Vagina (tissue), 2 donors: ENCODE results near the gene UMOD.

Experiments
- POLR2A ChIP-seq, 2 donors: fragments of 450-650 bp; IDR thresholded peaks; one replicate each; pipeline ENCODE4 v1.6.1; 2017; ENCODE audit warnings: antibody characterized with exemption in 2 of 2, mild to moderate bottlenecking in 2 of 2, moderate library complexity in 2 of 2
- TF ChIP-seq, protein P1 (sequence below), 3 experiments: fragments of 450-650 bp in 2 of 3; fragments of 200-600 bp in 1 of 3; sonication (generic) in 1 of 3; IDR thresholded peaks; one replicate each; pipeline ENCODE4 v1.5.1; 2017 to 2019; ENCODE audit warnings: antibody characterized with exemption in 3 of 3, mild to moderate bottlenecking in 2 of 3, moderate library complexity in 2 of 3

DNA sequence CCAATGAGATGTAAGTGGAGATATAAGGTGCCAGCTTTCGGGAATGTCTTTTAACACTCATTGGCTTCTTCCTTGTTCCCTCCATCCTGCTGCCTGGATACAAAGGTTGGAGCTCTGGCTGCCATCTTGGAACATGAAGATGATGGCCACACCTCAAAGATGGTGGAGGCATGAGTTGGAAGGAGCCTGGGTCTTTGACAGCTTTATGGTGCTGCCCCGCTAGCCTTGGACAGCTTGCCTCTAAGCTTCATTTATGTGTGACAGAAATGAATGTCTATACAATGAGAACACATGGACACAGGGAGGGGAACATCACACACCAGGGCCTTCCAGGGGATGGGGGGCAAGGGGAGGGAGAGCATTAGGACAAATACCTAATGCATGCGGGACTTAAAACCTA is 38.8 kb downstream of the UMOD start:
- TF ChIP-seq, protein P1, sequence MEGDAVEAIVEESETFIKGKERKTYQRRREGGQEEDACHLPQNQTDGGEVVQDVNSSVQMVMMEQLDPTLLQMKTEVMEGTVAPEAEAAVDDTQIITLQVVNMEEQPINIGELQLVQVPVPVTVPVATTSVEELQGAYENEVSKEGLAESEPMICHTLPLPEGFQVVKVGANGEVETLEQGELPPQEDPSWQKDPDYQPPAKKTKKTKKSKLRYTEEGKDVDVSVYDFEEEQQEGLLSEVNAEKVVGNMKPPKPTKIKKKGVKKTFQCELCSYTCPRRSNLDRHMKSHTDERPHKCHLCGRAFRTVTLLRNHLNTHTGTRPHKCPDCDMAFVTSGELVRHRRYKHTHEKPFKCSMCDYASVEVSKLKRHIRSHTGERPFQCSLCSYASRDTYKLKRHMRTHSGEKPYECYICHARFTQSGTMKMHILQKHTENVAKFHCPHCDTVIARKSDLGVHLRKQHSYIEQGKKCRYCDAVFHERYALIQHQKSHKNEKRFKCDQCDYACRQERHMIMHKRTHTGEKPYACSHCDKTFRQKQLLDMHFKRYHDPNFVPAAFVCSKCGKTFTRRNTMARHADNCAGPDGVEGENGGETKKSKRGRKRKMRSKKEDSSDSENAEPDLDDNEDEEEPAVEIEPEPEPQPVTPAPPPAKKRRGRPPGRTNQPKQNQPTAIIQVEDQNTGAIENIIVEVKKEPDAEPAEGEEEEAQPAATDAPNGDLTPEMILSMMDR (IDR thresholded peaks at IDR 0.05): no peak
- no peak for TF ChIP-seq POLR2A (IDR thresholded peaks at IDR 0.05)
